ENCODE measurements around the gene MEX3C.

GRCh38 chr18:51164342-51164741 is 33.1 kb downstream of the MEX3C start:
- no peak for TF ChIP-seq EZH2 (IDR thresholded peaks at IDR 0.05; ENCODE audit: insufficient read depth, poor library complexity, severe bottlenecking)
- no peak for TF ChIP-seq EZH2phosphoT487 (IDR thresholded peaks at IDR 0.05; ENCODE audit: insufficient read depth, low read depth)

All from GM23248 (cell line).